ENCODE measurements around the gene MIPOL1.
A peak's percentile ranks its signal among the peaks of the same experiment; 100 is the strongest.

DNA sequence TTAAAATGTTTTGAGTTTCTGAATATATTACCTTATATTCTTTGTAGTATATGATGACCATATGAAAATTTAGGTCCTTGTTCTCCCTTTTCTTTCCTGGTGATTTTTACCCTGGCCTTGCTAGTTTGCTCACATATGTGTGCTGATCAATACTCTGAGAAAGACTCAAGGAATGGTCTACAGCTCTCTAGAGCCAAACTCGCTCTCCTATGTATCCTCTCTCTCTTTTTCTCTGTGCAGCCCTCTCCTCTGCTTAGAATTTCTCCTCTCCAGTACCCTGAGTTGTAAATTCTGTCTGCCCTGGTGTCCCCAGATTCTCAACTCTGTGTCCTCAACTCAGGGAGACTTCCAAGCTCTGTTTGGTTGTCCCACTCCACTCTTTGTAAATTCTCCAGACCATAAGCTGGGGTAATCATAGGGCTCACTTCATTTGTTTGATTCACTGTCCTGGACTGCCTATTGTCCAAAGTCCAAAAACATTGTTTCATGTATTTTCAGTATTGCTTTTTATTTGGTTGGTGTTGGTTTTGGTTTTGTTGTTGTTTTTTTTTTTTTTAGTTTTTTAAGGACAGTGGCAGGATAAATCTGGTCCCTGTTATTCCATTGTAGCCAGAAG, 356.3 kb downstream of the MIPOL1 start:
- TF ChIP-seq CTCF (IDR thresholded peaks at IDR 0.05; ENCODE audit: low read depth, low read length, missing input control) (no peak), TAF1 (conservative IDR thresholded peaks at IDR 0.05) (no peak), RAD21 (IDR thresholded peaks at IDR 0.05) (no peak), JUND (IDR thresholded peaks at IDR 0.05) (no peak)
- TF ChIP-seq, protein P1, sequence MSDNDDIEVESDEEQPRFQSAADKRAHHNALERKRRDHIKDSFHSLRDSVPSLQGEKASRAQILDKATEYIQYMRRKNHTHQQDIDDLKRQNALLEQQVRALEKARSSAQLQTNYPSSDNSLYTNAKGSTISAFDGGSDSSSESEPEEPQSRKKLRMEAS (IDR thresholded peaks at IDR 0.05) = no peak
- TF ChIP-seq, protein P2, sequence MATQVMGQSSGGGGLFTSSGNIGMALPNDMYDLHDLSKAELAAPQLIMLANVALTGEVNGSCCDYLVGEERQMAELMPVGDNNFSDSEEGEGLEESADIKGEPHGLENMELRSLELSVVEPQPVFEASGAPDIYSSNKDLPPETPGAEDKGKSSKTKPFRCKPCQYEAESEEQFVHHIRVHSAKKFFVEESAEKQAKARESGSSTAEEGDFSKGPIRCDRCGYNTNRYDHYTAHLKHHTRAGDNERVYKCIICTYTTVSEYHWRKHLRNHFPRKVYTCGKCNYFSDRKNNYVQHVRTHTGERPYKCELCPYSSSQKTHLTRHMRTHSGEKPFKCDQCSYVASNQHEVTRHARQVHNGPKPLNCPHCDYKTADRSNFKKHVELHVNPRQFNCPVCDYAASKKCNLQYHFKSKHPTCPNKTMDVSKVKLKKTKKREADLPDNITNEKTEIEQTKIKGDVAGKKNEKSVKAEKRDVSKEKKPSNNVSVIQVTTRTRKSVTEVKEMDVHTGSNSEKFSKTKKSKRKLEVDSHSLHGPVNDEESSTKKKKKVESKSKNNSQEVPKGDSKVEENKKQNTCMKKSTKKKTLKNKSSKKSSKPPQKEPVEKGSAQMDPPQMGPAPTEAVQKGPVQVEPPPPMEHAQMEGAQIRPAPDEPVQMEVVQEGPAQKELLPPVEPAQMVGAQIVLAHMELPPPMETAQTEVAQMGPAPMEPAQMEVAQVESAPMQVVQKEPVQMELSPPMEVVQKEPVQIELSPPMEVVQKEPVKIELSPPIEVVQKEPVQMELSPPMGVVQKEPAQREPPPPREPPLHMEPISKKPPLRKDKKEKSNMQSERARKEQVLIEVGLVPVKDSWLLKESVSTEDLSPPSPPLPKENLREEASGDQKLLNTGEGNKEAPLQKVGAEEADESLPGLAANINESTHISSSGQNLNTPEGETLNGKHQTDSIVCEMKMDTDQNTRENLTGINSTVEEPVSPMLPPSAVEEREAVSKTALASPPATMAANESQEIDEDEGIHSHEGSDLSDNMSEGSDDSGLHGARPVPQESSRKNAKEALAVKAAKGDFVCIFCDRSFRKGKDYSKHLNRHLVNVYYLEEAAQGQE (IDR thresholded peaks at IDR 0.05) = peak; percentile 10
